HepG2 (cell line): ENCODE results near the gene UCHL3.

Source experiments
- CTCF ChIP-seq: sonication (generic); formaldehyde crosslinking; IDR thresholded peaks from 2 replicates; pipeline ENCODE4 v1.5.0; 2020; ENCODE audit warnings: mild to moderate bottlenecking, missing genetic modification reagents, moderate library complexity
- ESRRA ChIP-seq: sonication (generic); formaldehyde crosslinking; IDR thresholded peaks from 2 replicates; pipeline ENCODE4 v1.5.1; 2020; ENCODE audit warnings: mild to moderate bottlenecking, low read depth, missing genetic modification reagents
- FIP1L1 ChIP-seq: fragments of 200-400 bp; formaldehyde crosslinking; IDR thresholded peaks from 2 replicates; pipeline ENCODE4 v1.6.1; 2018; ENCODE audit warnings: low read depth, mild to moderate bottlenecking, low read length, moderate library complexity, borderline replicate concordance; ENCODE audit not compliant: insufficient read depth
- MTF1 ChIP-seq: sonication (generic); formaldehyde crosslinking; IDR thresholded peaks from 2 replicates; pipeline ENCODE4 v1.5.0; 2020; ENCODE audit warnings: missing genetic modification reagents
- NBN ChIP-seq: fragments of 450-650 bp; conservative IDR thresholded peaks from 2 replicates; pipeline ENCODE4 v1.6.1; 2017
- POLR2G ChIP-seq: fragments of 200-400 bp; formaldehyde crosslinking; IDR thresholded peaks from 2 replicates; pipeline ENCODE4 v1.6.1; 2018; ENCODE audit warnings: mild to moderate bottlenecking, low read depth, low read length, moderate library complexity
- SMARCC2 ChIP-seq: fragments of 450-650 bp; IDR thresholded peaks from 2 replicates; pipeline ENCODE4 v1.6.1; 2017; ENCODE audit warnings: antibody characterized with exemption, mild to moderate bottlenecking
- STAT6 ChIP-seq: sonication (generic); formaldehyde crosslinking; IDR thresholded peaks from 2 replicates; pipeline ENCODE4 v1.4.0; 2020; ENCODE audit warnings: missing genetic modification reagents, mild to moderate bottlenecking, borderline replicate concordance
- ZNF792 ChIP-seq: IDR thresholded peaks from 2 replicates; pipeline ENCODE4 v1.6.1; 2016
- TF ChIP-seq, protein P1 (sequence below), 2 experiments: IDR thresholded peaks; 2 replicates each; pipeline ENCODE4 v1.6.1; 2011 to 2012; ENCODE audit warnings: low read length in 2 of 2, borderline replicate concordance in 1 of 2, low read depth in 1 of 2, mild to moderate bottlenecking in 1 of 2, moderate library complexity in 1 of 2
- TF ChIP-seq, protein P2 (sequence below): sonication (generic); formaldehyde crosslinking; IDR thresholded peaks from 2 replicates; pipeline ENCODE4 v1.8.0; 2022; ENCODE audit warnings: mild to moderate bottlenecking, missing genetic modification reagents

GRCh38 chr13:75587679-75588078, 38.1 kb downstream of the UCHL3 start:
- TF ChIP-seq SMARCC2 (no peak), MTF1 (CRISPR knock-in tag) (no peak), CTCF (CRISPR knock-in tag) (no peak), STAT6 (no peak), NBN (no peak), ESRRA (no peak), ZNF792 (CRISPR knock-in tag) (no peak), POLR2G (no peak), FIP1L1 (no peak)
- TF ChIP-seq, protein P1, sequence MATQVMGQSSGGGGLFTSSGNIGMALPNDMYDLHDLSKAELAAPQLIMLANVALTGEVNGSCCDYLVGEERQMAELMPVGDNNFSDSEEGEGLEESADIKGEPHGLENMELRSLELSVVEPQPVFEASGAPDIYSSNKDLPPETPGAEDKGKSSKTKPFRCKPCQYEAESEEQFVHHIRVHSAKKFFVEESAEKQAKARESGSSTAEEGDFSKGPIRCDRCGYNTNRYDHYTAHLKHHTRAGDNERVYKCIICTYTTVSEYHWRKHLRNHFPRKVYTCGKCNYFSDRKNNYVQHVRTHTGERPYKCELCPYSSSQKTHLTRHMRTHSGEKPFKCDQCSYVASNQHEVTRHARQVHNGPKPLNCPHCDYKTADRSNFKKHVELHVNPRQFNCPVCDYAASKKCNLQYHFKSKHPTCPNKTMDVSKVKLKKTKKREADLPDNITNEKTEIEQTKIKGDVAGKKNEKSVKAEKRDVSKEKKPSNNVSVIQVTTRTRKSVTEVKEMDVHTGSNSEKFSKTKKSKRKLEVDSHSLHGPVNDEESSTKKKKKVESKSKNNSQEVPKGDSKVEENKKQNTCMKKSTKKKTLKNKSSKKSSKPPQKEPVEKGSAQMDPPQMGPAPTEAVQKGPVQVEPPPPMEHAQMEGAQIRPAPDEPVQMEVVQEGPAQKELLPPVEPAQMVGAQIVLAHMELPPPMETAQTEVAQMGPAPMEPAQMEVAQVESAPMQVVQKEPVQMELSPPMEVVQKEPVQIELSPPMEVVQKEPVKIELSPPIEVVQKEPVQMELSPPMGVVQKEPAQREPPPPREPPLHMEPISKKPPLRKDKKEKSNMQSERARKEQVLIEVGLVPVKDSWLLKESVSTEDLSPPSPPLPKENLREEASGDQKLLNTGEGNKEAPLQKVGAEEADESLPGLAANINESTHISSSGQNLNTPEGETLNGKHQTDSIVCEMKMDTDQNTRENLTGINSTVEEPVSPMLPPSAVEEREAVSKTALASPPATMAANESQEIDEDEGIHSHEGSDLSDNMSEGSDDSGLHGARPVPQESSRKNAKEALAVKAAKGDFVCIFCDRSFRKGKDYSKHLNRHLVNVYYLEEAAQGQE (IDR thresholded peaks at IDR 0.05; ENCODE audit: borderline replicate concordance in 1 of 2, low read depth in 1 of 2, low read length in 2 of 2) = no peak
- TF ChIP-seq, protein P2, sequence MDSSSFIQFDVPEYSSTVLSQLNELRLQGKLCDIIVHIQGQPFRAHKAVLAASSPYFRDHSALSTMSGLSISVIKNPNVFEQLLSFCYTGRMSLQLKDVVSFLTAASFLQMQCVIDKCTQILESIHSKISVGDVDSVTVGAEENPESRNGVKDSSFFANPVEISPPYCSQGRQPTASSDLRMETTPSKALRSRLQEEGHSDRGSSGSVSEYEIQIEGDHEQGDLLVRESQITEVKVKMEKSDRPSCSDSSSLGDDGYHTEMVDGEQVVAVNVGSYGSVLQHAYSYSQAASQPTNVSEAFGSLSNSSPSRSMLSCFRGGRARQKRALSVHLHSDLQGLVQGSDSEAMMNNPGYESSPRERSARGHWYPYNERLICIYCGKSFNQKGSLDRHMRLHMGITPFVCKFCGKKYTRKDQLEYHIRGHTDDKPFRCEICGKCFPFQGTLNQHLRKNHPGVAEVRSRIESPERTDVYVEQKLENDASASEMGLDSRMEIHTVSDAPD (CRISPR knock-in tag) = no peak
